Mesenchymal stem cell (in vitro differentiated cells and primary cell): ENCODE data around the gene TTC33.

ENCODE experiments used
- DNase-seq: peaks from one replicate; pipeline ENCODE4 v3.0.0-alpha.2; 2013
- H2AFZ ChIP-seq: one replicate; pipeline ENCODE4 v1.6.1; 2013; ENCODE audit warnings: low read depth, mild to moderate bottlenecking, control low read depth, inconsistent platforms, low read length, moderate library complexity
- H2AK5ac ChIP-seq: 2 replicates; pipeline ENCODE4 v1.6.1; 2013; ENCODE audit warnings: low read length, moderate library complexity, mild to moderate bottlenecking, inconsistent platforms; ENCODE audit not compliant: severe bottlenecking
- H2BK120ac ChIP-seq: one replicate; pipeline ENCODE4 v1.6.1; 2013; ENCODE audit warnings: low read depth, mild to moderate bottlenecking, inconsistent platforms, low read length, moderate library complexity
- H2BK12ac ChIP-seq, 2 experiments: one replicate each; pipeline ENCODE4 v1.6.1; 2013; ENCODE audit warnings: inconsistent platforms in 2 of 2, low read length in 2 of 2, mild to moderate bottlenecking in 2 of 2, moderate library complexity in 2 of 2, control low read depth in 1 of 2
- H2BK15ac ChIP-seq: one replicate; pipeline ENCODE4 v1.6.1; 2013; ENCODE audit warnings: mild to moderate bottlenecking, low read depth, inconsistent platforms; ENCODE audit not compliant: poor library complexity, severe bottlenecking
- H2BK5ac ChIP-seq: 2 replicates; pipeline ENCODE4 v1.6.1; 2013; ENCODE audit warnings: low read depth, mild to moderate bottlenecking, low read length, control low read depth, inconsistent platforms; ENCODE audit not compliant: poor library complexity, severe bottlenecking
- H3K14ac ChIP-seq, 2 experiments: one replicate each; pipeline ENCODE4 v1.6.1; 2013; ENCODE audit warnings: inconsistent platforms in 2 of 2, low read length in 2 of 2, control low read depth in 1 of 2, mild to moderate bottlenecking in 1 of 2, moderate library complexity in 1 of 2
- H3K18ac ChIP-seq, 2 experiments: one replicate each; pipeline ENCODE4 v1.6.1; 2013; ENCODE audit warnings: inconsistent platforms in 2 of 2, low read length in 2 of 2, control low read depth in 1 of 2, low read depth in 1 of 2, mild to moderate bottlenecking in 1 of 2
- H3K23ac ChIP-seq, 2 experiments: one replicate each; pipeline ENCODE4 v1.6.1; 2013; ENCODE audit warnings: inconsistent platforms in 2 of 2, low read length in 2 of 2, mild to moderate bottlenecking in 2 of 2, moderate library complexity in 2 of 2, control low read depth in 1 of 2
- H3K27ac ChIP-seq: 2 replicates; pipeline ENCODE4 v1.5.1; 2013; ENCODE audit warnings: mild to moderate bottlenecking, moderate library complexity, low read length, control low read depth, inconsistent platforms; ENCODE audit not compliant: poor library complexity, severe bottlenecking
- H3K27me3 ChIP-seq, 2 experiments: 2 replicates each; pipeline versions ENCODE4 v1.6.1 to v1.7.0; 2013; ENCODE audit warnings: low read length in 2 of 2, mild to moderate bottlenecking in 2 of 2, moderate library complexity in 2 of 2, control low read depth in 1 of 2, inconsistent platforms in 1 of 2; ENCODE audit not compliant: control insufficient read depth in 1 of 2, insufficient read depth in 1 of 2
- H3K36me3 ChIP-seq, 2 experiments: 2 replicates each; pipeline versions ENCODE4 v1.6.1 to v1.7.0; 2013; ENCODE audit warnings: low read length in 2 of 2, control low read depth in 1 of 2, inconsistent platforms in 1 of 2, low read depth in 1 of 2, mild to moderate bottlenecking in 1 of 2; ENCODE audit not compliant: insufficient read depth in 2 of 2, control insufficient read depth in 1 of 2
- H3K4ac ChIP-seq, 2 experiments: one replicate each; pipeline ENCODE4 v1.6.1; 2013; ENCODE audit warnings: inconsistent platforms in 2 of 2, low read length in 2 of 2, mild to moderate bottlenecking in 2 of 2, moderate library complexity in 2 of 2, control low read depth in 1 of 2, low read depth in 1 of 2
- H3K4me1 ChIP-seq: 2 replicates; pipeline ENCODE4 v1.6.1; 2013; ENCODE audit warnings: low read depth, low read length, control low read depth; ENCODE audit not compliant: control insufficient read depth, insufficient read depth
- H3K4me2 ChIP-seq: 2 replicates; pipeline ENCODE4 v1.6.1; 2013; ENCODE audit warnings: low read length, mild to moderate bottlenecking, inconsistent platforms; ENCODE audit not compliant: poor library complexity, severe bottlenecking
- H3K4me3 ChIP-seq, 2 experiments: 2 replicates each; pipeline versions ENCODE4 v1.5.1 to v1.7.0; 2013; ENCODE audit warnings: low read length in 2 of 2, mild to moderate bottlenecking in 2 of 2, control low read depth in 1 of 2, low read depth in 1 of 2; ENCODE audit not compliant: insufficient read depth in 1 of 2
- H3K79me1 ChIP-seq: replicated peaks from 2 replicates; pipeline ENCODE4 v1.6.1; 2013; ENCODE audit warnings: mild to moderate bottlenecking, control low read depth, low read length, inconsistent platforms; ENCODE audit not compliant: poor library complexity, severe bottlenecking
- H3K9ac ChIP-seq: 2 replicates; pipeline ENCODE4 v1.7.0; 2013; ENCODE audit warnings: mild to moderate bottlenecking, low read length, moderate library complexity
- H3K9me3 ChIP-seq: 2 replicates; pipeline ENCODE4 v1.7.0; 2013; ENCODE audit warnings: mild to moderate bottlenecking, low read length; ENCODE audit not compliant: control insufficient read depth
- H4K8ac ChIP-seq: one replicate; pipeline ENCODE4 v1.6.1; 2013; ENCODE audit warnings: inconsistent platforms, mild to moderate bottlenecking, low read length, moderate library complexity
- H4K91ac ChIP-seq: one replicate; pipeline ENCODE4 v1.6.1; 2013; ENCODE audit warnings: mild to moderate bottlenecking, low read length, inconsistent platforms
- WGBS: methylation state at CpG from one replicate; pipeline ENCODE4 v1.1.7; 2013; ENCODE audit warnings: mixed read lengths; 5-methylcytosine and 5-hydroxymethylcytosine counted together

The TTC33 gene

GRCh38 chr5:40679913-40680681 is 75.7 kb downstream of the TTC33 start, which contains the start of gene PTGER4:
TSS of gene PTGER4 (plus strand) at chr5:40679915. CDS start at chr5:40680994, 1,079 bp downstream.
- H3K4me3 ChIP-seq, result peak within 1 kb of the TSS; percentile 73 to 87
- 4% methylated on average over 44 of the region's 44 CpGs for WGBS
- H2BK120ac ChIP-seq, result no peak within 1 kb of the TSS
- peak within 1 kb of the TSS; percentile 67 for H2AFZ ChIP-seq
- H3K23ac ChIP-seq, result peak within 1 kb of the TSS in 1 of 2 experiments; percentile 94
- peak within 1 kb of the TSS; percentile 15 for H2BK15ac ChIP-seq
- no peak within 1 kb of the TSS for H2AK5ac ChIP-seq
- H2BK5ac ChIP-seq, result peak within 1 kb of the TSS; percentile 92
- peak; percentile 20 for DNase-seq
- no peaks in the 10 kb centered on the region for H3K27me3 ChIP-seq
- H3K4ac ChIP-seq, result peak within 1 kb of the TSS in 1 of 2 experiments; percentile 59
- no peaks in the 10 kb centered on the region for H3K9me3 ChIP-seq
- H3K14ac ChIP-seq, result peak within 1 kb of the TSS in 1 of 2 experiments; percentile 62
- peak within 1 kb of the TSS; percentile 98 for H3K27ac ChIP-seq
- peak within 1 kb of the TSS; percentile 87 for H3K9ac ChIP-seq
- peaks cover 13% of the 10 kb centered on the region for H3K4me1 ChIP-seq
- H3K18ac ChIP-seq, result peak within 1 kb of the TSS; percentile 26 to 92
- no peaks in the 10 kb centered on the region for H3K36me3 ChIP-seq
- peak within 1 kb of the TSS in 1 of 2 experiments; percentile 57 for H2BK12ac ChIP-seq
- H3K4me2 ChIP-seq, result peak within 1 kb of the TSS; percentile 98
- no peaks in the 10 kb centered on the region for H3K79me1 ChIP-seq
- peak within 1 kb of the TSS; percentile 57 for H4K8ac ChIP-seq
- H4K91ac ChIP-seq, result no peak within 1 kb of the TSS

- H2BK12ac ChIP-seq, result peak overlapping the region in 1 of 2 experiments; percentile 24
- peak overlapping the region; percentile 98 for H3K27ac ChIP-seq
- H2BK15ac ChIP-seq, result no peak overlapping the region
- H4K8ac ChIP-seq, result no peak overlapping the region
- no peak overlapping the region for H2AK5ac ChIP-seq
- no peaks in the 10 kb centered on the region for H3K27me3 ChIP-seq
- WGBS, result under 1% methylated on average over 45 of the region's 60 CpGs
- H3K14ac ChIP-seq, result no peak overlapping the region
- peak overlapping the region; percentile 26 to 67 for H3K18ac ChIP-seq
- H3K9me3 ChIP-seq, result no peaks in the 10 kb centered on the region
- H2AFZ ChIP-seq, result peak overlapping the region; percentile 46
- H2BK120ac ChIP-seq, result no peak overlapping the region
- H3K79me1 ChIP-seq, result no peaks in the 10 kb centered on the region
- DNase-seq, result peak; percentile 90
- peaks cover 13% of the 10 kb centered on the region for H3K4me1 ChIP-seq
- peak overlapping the region; percentile 92 for H2BK5ac ChIP-seq
- H3K4me2 ChIP-seq, result peak overlapping the region; percentile 98
- no peak overlapping the region for H4K91ac ChIP-seq
- peak overlapping the region in 1 of 2 experiments; percentile 32 for H3K4ac ChIP-seq
- peak overlapping the region; percentile 87 for H3K9ac ChIP-seq
- peak overlapping the region; percentile 73 to 87 for H3K4me3 ChIP-seq
- no peaks in the 10 kb centered on the region for H3K36me3 ChIP-seq
- H3K23ac ChIP-seq, result peak overlapping the region in 1 of 2 experiments; percentile 36
Observed at GRCh38 chr5:40679148-40679912, 76.4 kb downstream of the TTC33 start.

- no peak overlapping the region for H2BK12ac ChIP-seq
Observed at GRCh38 chr5:40678460-40679147, 77.2 kb downstream of the TTC33 start.

More at GRCh38 chr5:40678460-40679147, 77.2 kb downstream of the TTC33 start:
- Histone ChIP-seq H2BK5ac (peak overlapping the region; percentile 89), H3K9me3 (no peaks in the 10 kb centered on the region), H3K4me1 (peaks cover 13% of the 10 kb centered on the region), H2AFZ (peak overlapping the region; percentile 18), H3K9ac (peak overlapping the region; percentile 73), H3K36me3 (no peaks in the 10 kb centered on the region), H2AK5ac (no peak overlapping the region), H3K79me1 (no peaks in the 10 kb centered on the region), H2BK120ac (no peak overlapping the region), H3K18ac (no peak overlapping the region), H3K4me2 (peak overlapping the region; percentile 45), H3K4me3 (peak overlapping the region; percentile 42 to 85), H3K4ac (no peak overlapping the region), H3K27me3 (no peaks in the 10 kb centered on the region), H3K14ac (no peak overlapping the region), H4K8ac (no peak overlapping the region), H3K23ac (peak overlapping the region in 1 of 2 experiments; percentile 36), H4K91ac (no peak overlapping the region), H3K27ac (peak overlapping the region; percentile 98), H2BK15ac (no peak overlapping the region)
- 11% methylated on average over 9 of the region's 12 CpGs for WGBS
- peak; percentile 33 for DNase-seq
